ENCODE data around the gene CD164.
"Not testable (repeated sequence)": the region's sequence is repeated elsewhere in the genome, so short reads cannot be mapped to it uniquely, and the experiment has no call there.

Gene CD164

DNA sequence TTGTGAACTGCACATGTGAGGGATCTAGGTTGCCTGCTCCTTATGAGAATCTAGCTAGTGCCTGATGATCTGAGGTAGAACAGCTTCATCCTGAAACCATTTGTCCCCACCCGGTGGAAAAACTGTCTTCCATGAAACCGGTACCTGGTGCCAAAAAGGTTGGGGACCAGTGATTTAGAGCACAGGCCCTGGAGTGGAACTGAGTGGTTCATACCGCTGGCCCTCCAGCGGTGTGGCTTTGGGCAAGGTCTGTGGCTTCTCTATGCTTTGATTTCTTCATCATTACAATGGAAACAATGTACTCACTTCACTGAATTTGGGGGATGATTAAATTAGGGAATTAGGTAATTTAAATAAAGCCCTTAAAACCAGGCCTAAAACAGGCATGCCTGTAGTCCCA, 36.3 kb downstream of the CD164 start:
- Histone ChIP-seq H3K27ac (ENCODE audit: low read depth, low read length) (no peak overlapping the region), H3K27me3 (ENCODE audit: control insufficient read depth in 1 of 2, insufficient read depth in 2 of 2, low read length in 2 of 2) (no peaks in the 10 kb centered on the region), H3K36me3 (ENCODE audit: control insufficient read depth in 1 of 2, insufficient read depth in 2 of 2, low read length in 2 of 2) (no peaks in the 10 kb centered on the region), H3K4me3 (ENCODE audit: low read depth in 1 of 2, low read length in 2 of 2) (no peak overlapping the region), H3K4me1 (ENCODE audit: control insufficient read depth in 1 of 2, insufficient read depth in 2 of 2, low read length in 2 of 2) (peaks cover 41 to 46% of the 10 kb centered on the region in 2 donors), H3K9me3 (ENCODE audit: control insufficient read depth in 1 of 2, low read length in 2 of 2) (no peaks in the 10 kb centered on the region), H3K9ac (ENCODE audit: low read depth in 1 of 2, low read length in 2 of 2) (no peak overlapping the region)

DNA sequence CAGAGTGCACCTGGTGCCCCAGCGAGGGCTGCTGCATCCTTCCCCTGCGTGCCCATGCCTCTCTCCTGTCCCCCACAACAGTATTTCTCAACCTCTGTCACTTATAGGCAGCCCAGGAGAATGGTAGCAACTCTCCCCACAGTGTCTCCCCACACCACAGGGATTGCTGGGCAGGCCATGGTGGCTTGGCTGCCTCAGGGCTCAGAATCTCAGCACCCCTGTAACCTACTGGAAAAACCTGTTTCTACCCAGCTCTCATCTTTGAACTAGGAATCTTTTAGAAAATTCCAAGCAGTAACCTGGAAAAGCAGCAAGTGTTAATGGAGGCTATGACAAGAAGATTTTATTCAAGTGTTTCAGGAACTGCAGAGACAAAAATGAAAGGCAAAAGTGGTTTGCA, 38.0 kb downstream of the CD164 start:
- Histone ChIP-seq H3K27me3 (ENCODE audit: control insufficient read depth in 1 of 2, insufficient read depth in 2 of 2, low read length in 2 of 2) (no peaks in the 10 kb centered on the region), H3K9ac (ENCODE audit: low read depth in 1 of 2, low read length in 2 of 2) (peak overlapping the region in 1 of 2 donors; percentile 5), H3K36me3 (ENCODE audit: control insufficient read depth in 1 of 2, insufficient read depth in 2 of 2, low read length in 2 of 2) (no peaks in the 10 kb centered on the region), H3K27ac (ENCODE audit: low read depth, low read length) (no peak overlapping the region), H3K4me1 (ENCODE audit: control insufficient read depth in 1 of 2, insufficient read depth in 2 of 2, low read length in 2 of 2) (peaks cover 23 to 28% of the 10 kb centered on the region in 2 donors), H3K9me3 (ENCODE audit: control insufficient read depth in 1 of 2, low read length in 2 of 2) (no peaks in the 10 kb centered on the region), H3K4me3 (ENCODE audit: low read depth in 1 of 2, low read length in 2 of 2) (no peak overlapping the region)

DNA sequence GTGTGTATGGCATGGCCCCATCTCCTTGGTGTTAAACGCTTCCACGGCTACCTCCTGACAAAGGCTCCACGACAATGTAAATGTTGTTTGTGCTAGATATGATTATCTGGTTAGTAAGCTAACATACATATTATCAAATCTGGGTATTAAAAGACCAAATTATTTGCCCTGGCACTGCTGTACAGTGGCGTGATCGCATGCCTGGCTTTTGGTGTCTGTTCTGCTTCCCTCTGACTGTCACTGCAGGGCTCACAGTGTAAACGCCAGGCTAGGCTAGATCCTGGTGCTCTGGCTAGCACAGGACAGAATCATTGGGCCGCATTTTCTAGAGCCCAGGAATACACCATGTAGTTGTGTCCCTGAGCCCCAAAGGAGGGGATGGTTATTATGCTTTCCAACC, 38.7 kb downstream of the CD164 start:
- Histone ChIP-seq H3K4me1 (ENCODE audit: control insufficient read depth in 1 of 2, insufficient read depth in 2 of 2, low read length in 2 of 2) (peaks cover 18 to 22% of the 10 kb centered on the region in 2 donors), H3K27me3 (ENCODE audit: control insufficient read depth in 1 of 2, insufficient read depth in 2 of 2, low read length in 2 of 2) (no peaks in the 10 kb centered on the region), H3K9me3 (ENCODE audit: control insufficient read depth in 1 of 2, low read length in 2 of 2) (no peaks in the 10 kb centered on the region), H3K36me3 (ENCODE audit: control insufficient read depth in 1 of 2, insufficient read depth in 2 of 2, low read length in 2 of 2) (no peaks in the 10 kb centered on the region), H3K27ac (ENCODE audit: low read depth, low read length) (no peak overlapping the region), H3K4me3 (ENCODE audit: low read depth in 1 of 2, low read length in 2 of 2) (no peak overlapping the region), H3K9ac (ENCODE audit: low read depth in 1 of 2, low read length in 2 of 2) (no peak overlapping the region)

DNA sequence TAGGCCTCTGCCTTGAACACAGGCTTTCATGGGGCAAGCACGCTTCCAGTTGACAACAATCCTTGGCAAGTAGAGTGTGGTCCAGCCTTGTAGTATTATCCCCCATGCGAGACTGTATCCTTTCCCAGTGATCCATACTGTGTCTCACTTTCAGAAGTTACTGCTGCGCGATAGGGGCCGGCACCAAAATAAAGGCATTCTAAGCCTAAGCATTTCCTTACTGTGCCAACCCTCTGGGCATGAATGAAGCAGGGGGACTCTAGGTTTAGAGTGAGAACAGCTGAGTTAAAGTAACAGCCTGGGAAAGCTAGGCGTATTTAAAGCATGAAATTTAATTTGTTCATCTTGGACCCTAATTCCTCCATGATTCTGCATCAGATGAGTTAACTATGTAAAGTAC, 39.4 kb downstream of the CD164 start:
- Histone ChIP-seq H3K4me3 (ENCODE audit: low read depth in 1 of 2, low read length in 2 of 2) (no peak overlapping the region), H3K36me3 (ENCODE audit: control insufficient read depth in 1 of 2, insufficient read depth in 2 of 2, low read length in 2 of 2) (no peaks in the 10 kb centered on the region), H3K27ac (ENCODE audit: low read depth, low read length) (no peak overlapping the region), H3K9ac (ENCODE audit: low read depth in 1 of 2, low read length in 2 of 2) (no peak overlapping the region), H3K27me3 (ENCODE audit: control insufficient read depth in 1 of 2, insufficient read depth in 2 of 2, low read length in 2 of 2) (no peaks in the 10 kb centered on the region), H3K9me3 (ENCODE audit: control insufficient read depth in 1 of 2, low read length in 2 of 2) (no peaks in the 10 kb centered on the region), H3K4me1 (ENCODE audit: control insufficient read depth in 1 of 2, insufficient read depth in 2 of 2, low read length in 2 of 2) (peaks cover 12 to 16% of the 10 kb centered on the region in 2 donors)

DNA sequence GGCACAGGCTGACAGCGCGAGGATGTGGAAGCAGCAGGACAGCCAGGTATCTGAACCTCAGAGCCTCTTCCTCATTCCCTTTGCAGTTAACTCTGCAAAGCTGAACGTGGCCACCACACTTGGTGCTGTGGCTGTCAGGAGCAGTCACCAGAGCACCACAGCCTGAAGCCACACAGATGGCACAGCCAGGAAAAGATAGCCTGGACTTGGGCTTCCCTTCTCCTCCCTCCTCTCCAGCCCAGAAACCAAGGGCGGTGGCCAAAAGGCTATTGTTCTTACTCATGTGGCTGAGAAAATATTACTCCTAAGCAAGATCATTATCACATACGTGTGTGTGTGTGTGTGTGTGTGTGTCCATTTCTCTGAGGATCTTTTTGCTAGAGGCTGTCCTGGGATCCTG, 39.8 kb downstream of the CD164 start:
- Histone ChIP-seq H3K9me3 (ENCODE audit: control insufficient read depth in 1 of 2, low read length in 2 of 2) (no peaks in the 10 kb centered on the region), H3K4me3 (ENCODE audit: low read depth in 1 of 2, low read length in 2 of 2) (no peak overlapping the region), H3K4me1 (ENCODE audit: control insufficient read depth in 1 of 2, insufficient read depth in 2 of 2, low read length in 2 of 2) (peaks cover 8 to 12% of the 10 kb centered on the region in 2 donors), H3K36me3 (ENCODE audit: control insufficient read depth in 1 of 2, insufficient read depth in 2 of 2, low read length in 2 of 2) (no peaks in the 10 kb centered on the region), H3K27ac (ENCODE audit: low read depth, low read length) (no peak overlapping the region), H3K27me3 (ENCODE audit: control insufficient read depth in 1 of 2, insufficient read depth in 2 of 2, low read length in 2 of 2) (no peaks in the 10 kb centered on the region), H3K9ac (ENCODE audit: low read depth in 1 of 2, low read length in 2 of 2) (no peak overlapping the region)

DNA sequence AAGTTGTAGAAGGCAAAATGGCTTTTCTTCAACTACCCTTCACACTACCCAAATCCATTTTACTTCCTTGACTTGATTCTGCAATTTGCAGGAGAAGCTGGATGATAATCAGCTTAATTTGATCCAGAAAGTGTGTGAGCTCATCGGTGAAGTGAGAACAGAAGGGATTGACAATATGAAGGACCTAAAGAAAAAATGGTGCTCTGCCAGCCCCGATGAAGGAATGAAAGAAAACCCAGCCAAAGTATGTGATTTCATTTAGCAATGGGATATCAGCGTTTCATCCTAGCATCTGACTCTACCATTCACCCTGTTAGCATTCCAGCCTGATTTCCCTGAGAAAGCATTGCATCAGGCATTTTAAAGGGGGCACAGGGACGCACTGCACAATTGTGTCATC, 41.5 kb downstream of the CD164 start:
- H3K4me1 ChIP-seq (ENCODE audit: control insufficient read depth in 1 of 2, insufficient read depth in 2 of 2, low read length in 2 of 2), result peaks cover 15 to 18% of the 10 kb centered on the region in 2 donors
- no peak overlapping the region for H3K4me3 ChIP-seq (ENCODE audit: low read depth in 1 of 2, low read length in 2 of 2)
- H3K9me3 ChIP-seq (ENCODE audit: control insufficient read depth in 1 of 2, low read length in 2 of 2), result no peaks in the 10 kb centered on the region
- H3K27me3 ChIP-seq (ENCODE audit: control insufficient read depth in 1 of 2, insufficient read depth in 2 of 2, low read length in 2 of 2), result no peaks in the 10 kb centered on the region
- H3K27ac ChIP-seq (ENCODE audit: low read depth, low read length), result no peak overlapping the region
- no peak overlapping the region for H3K9ac ChIP-seq (ENCODE audit: low read depth in 1 of 2, low read length in 2 of 2)
- H3K36me3 ChIP-seq (ENCODE audit: control insufficient read depth in 1 of 2, insufficient read depth in 2 of 2, low read length in 2 of 2), result no peaks in the 10 kb centered on the region

DNA sequence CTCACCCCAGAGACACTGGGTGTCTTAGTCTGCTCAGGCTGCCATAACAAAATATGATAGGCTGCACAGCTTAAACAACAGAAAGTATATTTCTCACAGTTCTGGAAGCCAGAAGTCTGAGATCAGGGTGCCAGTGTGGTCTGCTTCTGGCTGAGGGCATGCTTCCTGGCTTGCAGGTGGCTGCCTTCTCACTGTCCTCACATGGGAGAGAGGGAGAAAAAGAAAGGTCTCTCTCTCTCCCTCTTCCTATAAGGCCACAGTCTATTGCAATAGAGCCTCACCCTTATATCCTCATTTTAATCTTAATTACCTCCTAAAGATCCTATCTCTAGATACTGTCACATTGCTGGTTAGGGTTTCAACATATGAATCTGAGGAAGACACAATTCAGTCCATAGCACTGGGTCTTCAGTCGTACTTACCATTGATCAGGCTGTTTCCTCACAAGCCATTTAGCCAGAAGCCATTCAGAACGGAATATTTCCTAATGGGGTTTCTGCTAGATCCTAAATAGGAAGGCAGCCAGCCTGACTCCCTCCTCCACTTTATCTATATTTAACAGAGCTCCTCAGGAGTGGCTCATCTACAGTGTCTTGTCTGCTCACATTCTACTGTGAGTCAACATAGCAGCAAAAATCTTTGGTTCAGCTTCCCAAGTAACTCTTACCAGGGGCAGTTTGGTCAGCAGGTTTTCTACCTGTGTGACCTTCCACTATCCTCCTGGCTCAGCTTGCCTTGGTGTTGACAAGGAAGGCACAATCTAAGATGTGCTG, 42.2 kb downstream of the CD164 start:
- Histone ChIP-seq H3K9me3 (ENCODE audit: control insufficient read depth in 1 of 2, low read length in 2 of 2) (no peaks in the 10 kb centered on the region), H3K27me3 (ENCODE audit: control insufficient read depth in 1 of 2, insufficient read depth in 2 of 2, low read length in 2 of 2) (no peaks in the 10 kb centered on the region), H3K9ac (ENCODE audit: low read depth in 1 of 2, low read length in 2 of 2) (no peak overlapping the region), H3K27ac (ENCODE audit: low read depth, low read length) (no peak overlapping the region), H3K4me3 (ENCODE audit: low read depth in 1 of 2, low read length in 2 of 2) (no peak overlapping the region), H3K36me3 (ENCODE audit: control insufficient read depth in 1 of 2, insufficient read depth in 2 of 2, low read length in 2 of 2) (no peaks in the 10 kb centered on the region), H3K4me1 (ENCODE audit: control insufficient read depth in 1 of 2, insufficient read depth in 2 of 2, low read length in 2 of 2) (peaks cover 15 to 18% of the 10 kb centered on the region in 2 donors)

DNA sequence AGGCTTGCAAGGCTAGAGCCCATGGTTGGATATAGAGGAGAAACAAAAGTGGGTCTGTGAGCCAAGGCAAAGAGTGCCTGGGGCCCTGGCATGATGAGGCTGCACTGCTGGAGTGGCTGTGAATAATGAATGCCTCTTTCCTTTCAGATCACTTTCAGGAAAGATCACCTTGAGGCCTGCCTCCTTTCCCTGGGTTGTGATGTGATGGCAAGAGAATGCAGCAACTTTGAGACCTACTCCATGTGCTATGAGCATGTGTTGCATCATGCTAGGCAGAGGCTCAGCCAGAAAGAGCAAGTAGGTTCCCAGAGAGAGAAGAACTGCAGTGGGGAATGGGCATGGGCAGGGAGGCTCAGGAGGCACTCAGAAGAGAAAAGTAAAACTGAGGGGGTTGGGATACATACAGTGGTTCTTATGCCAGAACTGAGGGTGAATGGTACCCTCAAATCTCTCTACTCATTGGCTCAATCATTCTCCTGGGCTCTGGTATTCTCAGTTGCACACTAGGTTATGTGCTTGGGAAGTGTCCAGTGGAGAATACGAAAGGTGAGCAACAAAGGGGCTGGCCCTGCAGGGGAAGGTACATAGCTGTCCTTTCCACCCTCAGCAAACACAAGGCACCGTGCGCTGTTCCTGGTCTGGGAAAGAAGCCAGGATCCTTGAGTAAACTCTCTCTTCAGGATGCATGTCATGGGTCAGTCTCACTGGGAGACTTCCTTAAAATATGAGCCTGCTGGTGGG, 45.9 kb downstream of the CD164 start:
- H3K4me1 ChIP-seq (ENCODE audit: control insufficient read depth in 1 of 2, insufficient read depth in 2 of 2, low read length in 2 of 2), result peaks cover 20 to 30% of the 10 kb centered on the region in 2 donors

DNA sequence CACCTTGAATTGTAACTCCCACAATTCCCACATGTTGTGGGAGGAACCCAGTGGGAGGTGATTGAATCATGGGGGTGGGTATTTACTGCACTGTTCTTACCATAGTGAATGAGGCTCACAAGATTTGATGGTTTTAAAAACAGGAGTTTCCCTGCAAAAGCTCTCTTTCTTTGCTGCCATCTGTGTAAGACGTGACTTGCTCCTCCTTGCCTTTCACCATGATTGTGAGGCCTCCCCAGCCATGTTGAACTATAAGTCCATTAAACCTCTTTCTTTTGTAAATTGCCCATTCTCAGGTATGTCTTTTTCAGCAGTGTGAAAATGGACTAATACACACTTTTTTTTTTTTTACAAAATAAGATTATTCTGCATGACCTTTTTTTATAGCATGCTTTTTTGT, 48.4 kb downstream of the CD164 start:
- not testable (repeated sequence) for H3K27me3 ChIP-seq (ENCODE audit: control insufficient read depth in 1 of 2, insufficient read depth in 2 of 2, low read length in 2 of 2); H3K27ac ChIP-seq (ENCODE audit: low read depth, low read length); H3K36me3 ChIP-seq (ENCODE audit: control insufficient read depth in 1 of 2, insufficient read depth in 2 of 2, low read length in 2 of 2); H3K4me3 ChIP-seq (ENCODE audit: low read depth in 1 of 2, low read length in 2 of 2); H3K9me3 ChIP-seq (ENCODE audit: control insufficient read depth in 1 of 2, low read length in 2 of 2); H3K9ac ChIP-seq (ENCODE audit: low read depth in 1 of 2, low read length in 2 of 2)
- peaks cover 20 to 30% of the 10 kb centered on the region in 2 donors for H3K4me1 ChIP-seq (ENCODE audit: control insufficient read depth in 1 of 2, insufficient read depth in 2 of 2, low read length in 2 of 2)

More for the DNA sequence above, 45.9 kb downstream of the CD164 start:
- H3K9ac ChIP-seq (ENCODE audit: low read depth in 1 of 2, low read length in 2 of 2), result no peak overlapping the region
- H3K36me3 ChIP-seq (ENCODE audit: control insufficient read depth in 1 of 2, insufficient read depth in 2 of 2, low read length in 2 of 2), result no peaks in the 10 kb centered on the region
- no peak overlapping the region for H3K27ac ChIP-seq (ENCODE audit: low read depth, low read length)
- H3K9me3 ChIP-seq (ENCODE audit: control insufficient read depth in 1 of 2, low read length in 2 of 2), result no peaks in the 10 kb centered on the region
- no peak overlapping the region for H3K4me3 ChIP-seq (ENCODE audit: low read depth in 1 of 2, low read length in 2 of 2)
- no peaks in the 10 kb centered on the region for H3K27me3 ChIP-seq (ENCODE audit: control insufficient read depth in 1 of 2, insufficient read depth in 2 of 2, low read length in 2 of 2)

DNA sequence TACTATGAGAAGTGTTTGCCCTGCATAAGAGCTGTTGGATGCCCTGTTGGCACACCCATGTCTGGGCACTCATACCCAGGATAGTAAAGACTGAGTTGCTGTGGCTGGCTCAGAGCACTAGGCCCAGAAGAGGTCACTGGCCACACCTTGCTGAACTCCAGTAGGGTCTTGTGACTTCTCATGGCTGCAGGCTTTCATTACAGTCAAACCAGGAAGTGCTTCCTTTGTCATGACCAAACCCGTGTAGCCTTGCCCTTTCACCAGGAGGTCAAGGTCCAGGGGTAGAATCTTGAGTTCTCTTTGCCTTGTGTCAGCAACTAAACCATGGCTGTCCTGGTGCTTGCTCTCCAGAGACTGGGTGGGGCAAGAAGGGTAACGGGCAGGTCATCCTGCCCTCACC, 49.5 kb downstream of the CD164 start:
- no peaks in the 10 kb centered on the region for H3K27me3 ChIP-seq (ENCODE audit: control insufficient read depth in 1 of 2, insufficient read depth in 2 of 2, low read length in 2 of 2)
- H3K27ac ChIP-seq (ENCODE audit: low read depth, low read length), result peak overlapping the region; percentile 39
- no peaks in the 10 kb centered on the region for H3K36me3 ChIP-seq (ENCODE audit: control insufficient read depth in 1 of 2, insufficient read depth in 2 of 2, low read length in 2 of 2)
- H3K9ac ChIP-seq (ENCODE audit: low read depth in 1 of 2, low read length in 2 of 2), result no peak overlapping the region
- no peaks in the 10 kb centered on the region for H3K9me3 ChIP-seq (ENCODE audit: control insufficient read depth in 1 of 2, low read length in 2 of 2)
- peak overlapping the region in 1 of 2 donors; percentile 6 for H3K4me3 ChIP-seq (ENCODE audit: low read depth in 1 of 2, low read length in 2 of 2)
- peaks cover 20 to 36% of the 10 kb centered on the region in 2 donors for H3K4me1 ChIP-seq (ENCODE audit: control insufficient read depth in 1 of 2, insufficient read depth in 2 of 2, low read length in 2 of 2)
